AG10803 (cell line): ENCODE results near the gene LYL1.
A peak's percentile ranks its signal among the peaks of the same experiment; 100 is the strongest.

Experiments used
- DNase-seq: peaks from one replicate; pipeline ENCODE4 v3.0.0; 2010; ENCODE audit warnings: low read depth
- H3K4me3 ChIP-seq: 2 replicates; pipeline ENCODE4 v1.5.1; 2011; ENCODE audit warnings: mild to moderate bottlenecking, low read length, control low read depth
- CTCF ChIP-seq: conservative IDR thresholded peaks from 2 replicates; pipeline ENCODE4 v1.5.1; 2011; ENCODE audit warnings: mild to moderate bottlenecking, low read length, control low read depth, inconsistent platforms

LYL1 gene

DNA sequence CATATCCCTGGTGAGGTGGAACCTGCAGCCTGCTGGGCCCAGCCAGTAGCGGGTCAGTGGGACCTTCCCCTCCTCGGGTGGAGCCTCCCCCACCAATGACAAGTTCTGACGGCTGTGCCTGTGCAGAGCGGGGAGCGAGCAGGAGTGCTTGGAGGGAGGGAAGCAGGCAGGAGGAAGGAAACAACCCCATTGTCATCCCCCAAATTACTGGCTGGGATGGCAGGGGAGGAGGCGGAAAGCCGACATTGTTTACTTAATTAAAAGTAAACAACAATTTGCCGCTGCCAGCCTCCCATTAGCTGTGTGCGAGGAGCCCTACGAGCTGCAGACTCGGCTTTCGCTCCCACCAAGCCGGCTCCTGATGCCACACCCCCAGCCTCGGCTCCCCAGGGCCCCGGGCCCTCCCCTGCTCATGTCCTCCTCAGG is 45.5 kb downstream of the LYL1 start:
- no peak for DNase-seq
- no peak for TF ChIP-seq CTCF
- H3K4me3 ChIP-seq, result no peak overlapping the region; the same call in 1 of the 2 replicates

- no peak for TF ChIP-seq CTCF
- H3K4me3 ChIP-seq, result peak overlapping the region; percentile 46
- DNase-seq, result peak; percentile 84
These were observed 46.5 kb downstream of the LYL1 start for GRCh38 chr19:13056052-13056660.

DNA sequence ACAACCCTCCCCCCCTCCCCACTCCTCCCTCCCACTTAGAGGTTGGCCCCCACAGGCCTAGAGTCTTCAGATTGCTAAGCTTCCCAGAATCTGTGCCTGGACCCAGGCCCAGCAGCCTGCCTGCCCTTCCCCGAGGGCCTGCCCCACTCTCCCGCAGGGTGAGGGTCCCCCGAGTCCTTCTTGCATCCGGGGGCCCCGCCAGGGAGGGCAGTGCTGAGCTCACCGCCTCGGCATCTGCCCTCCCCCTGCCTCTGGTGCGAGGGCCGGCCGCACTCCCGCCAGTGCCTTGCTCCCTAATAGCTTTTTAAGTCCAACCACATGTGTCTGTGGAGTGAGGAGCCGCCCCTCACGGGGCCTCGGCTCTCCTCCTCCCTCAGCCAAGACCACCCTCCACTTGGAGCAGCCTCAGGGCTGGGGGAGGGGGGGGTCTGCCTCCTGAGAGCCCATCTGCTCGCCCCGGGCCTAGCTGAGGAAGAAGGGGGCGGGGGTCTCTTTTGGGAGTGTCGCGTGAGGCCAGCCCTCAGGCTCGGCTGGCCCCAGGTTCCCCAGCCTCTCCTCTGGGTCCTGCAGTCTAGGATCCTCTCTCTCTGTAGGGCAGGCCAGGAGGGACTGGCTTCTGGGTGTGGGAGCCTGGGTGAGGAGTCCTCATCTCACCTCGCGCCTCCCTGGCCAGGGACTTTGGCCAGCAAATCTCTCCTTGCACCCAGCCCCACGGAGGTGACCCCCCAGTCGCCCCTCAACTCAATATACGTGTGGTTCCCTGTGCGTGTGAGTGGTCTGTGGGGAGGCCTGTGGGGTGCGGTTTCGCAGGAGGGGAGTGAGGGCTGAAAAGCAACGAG is 47.2 kb downstream of the LYL1 start:
- TF ChIP-seq CTCF, result no peak
- peak overlapping the region; percentile 46 for H3K4me3 ChIP-seq
- peak; percentile 97 for DNase-seq

DNA sequence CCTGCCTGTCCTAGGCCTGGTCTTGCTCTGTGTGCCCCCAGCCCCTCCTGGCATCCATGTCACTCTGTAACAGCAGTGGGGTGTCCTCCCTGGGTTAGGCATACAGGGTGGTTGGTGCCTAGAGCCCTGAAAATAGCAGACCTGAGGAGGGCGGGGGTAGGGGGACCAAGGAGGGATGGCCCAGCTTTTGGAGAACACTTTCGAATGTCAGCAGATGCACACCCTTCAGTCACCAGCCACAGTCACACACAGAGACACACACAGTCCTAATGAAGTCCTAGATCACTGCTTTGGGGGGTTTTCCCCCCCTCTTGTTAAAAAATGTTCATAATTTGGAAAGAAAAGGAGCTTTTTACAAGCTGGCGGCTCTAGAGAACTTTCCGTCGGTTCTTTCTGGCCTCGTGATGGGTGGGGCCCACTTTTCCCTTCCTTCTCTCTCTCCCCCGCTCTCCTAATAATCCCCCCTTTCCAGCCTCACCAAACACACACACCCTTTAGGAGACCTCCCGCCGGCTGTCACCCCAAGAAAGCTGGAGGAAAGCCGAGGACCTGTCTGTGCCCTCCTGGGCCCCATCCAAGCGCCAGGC is 47.9 kb downstream of the LYL1 start:
- TF ChIP-seq CTCF, result no peak
- no peak for DNase-seq
- H3K4me3 ChIP-seq, result peak overlapping the region; percentile 34

DNA sequence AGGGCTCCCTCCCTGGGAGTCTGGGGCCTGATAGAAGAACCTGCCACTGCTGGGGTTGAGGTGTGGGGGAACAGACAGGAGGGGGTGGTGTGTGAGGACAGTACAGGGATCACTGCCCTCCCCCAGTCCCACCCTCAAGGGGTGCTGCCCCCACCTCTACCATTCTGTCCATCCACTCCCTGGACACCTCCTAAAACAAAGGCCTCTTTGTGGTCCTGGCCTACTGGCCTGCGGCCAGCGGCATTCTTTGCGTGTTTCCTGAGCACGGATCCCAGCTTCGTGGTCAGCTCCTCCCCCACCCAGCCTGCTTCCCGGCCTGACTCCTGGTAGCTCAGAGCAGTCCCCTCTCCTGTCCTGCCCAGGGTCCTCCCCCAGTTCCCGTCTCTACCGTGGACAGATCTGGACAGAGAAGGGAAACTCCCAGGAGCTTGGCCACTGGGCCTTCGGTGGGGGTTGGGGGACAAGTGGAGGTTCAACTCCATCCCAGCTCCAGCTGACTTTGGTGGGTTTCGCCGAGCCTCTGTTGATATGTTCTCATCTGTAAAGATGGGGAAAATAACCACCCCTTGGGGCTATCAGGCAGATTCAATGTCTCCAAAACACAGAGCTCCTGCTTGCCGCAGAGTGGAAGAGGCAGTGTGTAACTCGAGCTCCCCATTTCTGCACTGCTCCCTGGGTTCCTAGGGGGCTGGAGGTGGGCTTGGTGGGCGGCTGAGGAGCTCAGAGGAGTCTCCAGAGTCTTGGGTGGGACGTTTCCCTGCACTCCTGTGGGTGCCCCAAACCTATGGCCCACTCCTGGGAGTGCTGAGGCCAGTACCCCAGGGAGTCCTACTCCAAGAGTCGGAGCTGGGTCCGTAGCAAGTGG is 48.7 kb downstream of the LYL1 start:
- DNase-seq, result peak; percentile 98
- H3K4me3 ChIP-seq, result peak overlapping the region; percentile 34
- no peak for TF ChIP-seq CTCF

GRCh38 chr19:13053238-13053637 is 49.4 kb downstream of the LYL1 start:
- TF ChIP-seq CTCF, result peak; percentile 21; the same call in 1 of the 2 replicates
- peak; percentile 79 for DNase-seq
- peak overlapping the region; percentile 29 for H3K4me3 ChIP-seq
